ENCODE data around the gene LZTS2.

LZTS2 gene

GRCh38 chr10:101041252-101041761, 41.7 kb downstream of the LZTS2 start:
- TF ChIP-seq CTCF (IDR thresholded peaks at IDR 0.05; ENCODE audit: low read depth, low read length, missing control alignments), result peak; percentile 84
- no peak overlapping the region for H3K4me3 ChIP-seq (replicated peaks; ENCODE audit: low read depth, low read length)
- DNase-seq (ENCODE audit: extremely low read depth, low read depth), result no peak

- no peak for TF ChIP-seq CTCF (IDR thresholded peaks at IDR 0.05; ENCODE audit: low read depth, low read length, missing control alignments)
- peak overlapping the region; percentile 55 for H3K4me3 ChIP-seq (replicated peaks; ENCODE audit: low read depth, low read length)
- no peak for DNase-seq (ENCODE audit: extremely low read depth, low read depth)
These were observed 42.5 kb downstream of the LZTS2 start for GRCh38 chr10:101042118-101042517.

GRCh38 chr10:101042667-101043362, 43.2 kb downstream of the LZTS2 start:
- TF ChIP-seq CTCF (IDR thresholded peaks at IDR 0.05; ENCODE audit: low read depth, low read length, missing control alignments), result no peak
- H3K4me3 ChIP-seq (replicated peaks; ENCODE audit: low read depth, low read length), result peak overlapping the region; percentile 55
- peak; percentile 89 for DNase-seq (ENCODE audit: extremely low read depth, low read depth)

- peak overlapping the region; percentile 55 for H3K4me3 ChIP-seq (replicated peaks; ENCODE audit: low read depth, low read length)
- DNase-seq (ENCODE audit: extremely low read depth, low read depth), result no peak
- TF ChIP-seq CTCF (IDR thresholded peaks at IDR 0.05; ENCODE audit: low read depth, low read length, missing control alignments), result no peak
These were observed 43.7 kb downstream of the LZTS2 start for GRCh38 chr10:101043363-101043707.

- H3K4me3 ChIP-seq (replicated peaks; ENCODE audit: low read depth, low read length), result no peak overlapping the region
- no peak for DNase-seq (ENCODE audit: extremely low read depth, low read depth)
- no peak for TF ChIP-seq CTCF (IDR thresholded peaks at IDR 0.05; ENCODE audit: low read depth, low read length, missing control alignments)
These were observed 44.5 kb downstream of the LZTS2 start for GRCh38 chr10:101044117-101044516.

GRCh38 chr10:101046332-101047238, 47.0 kb downstream of the LZTS2 start:
- no peak for TF ChIP-seq CTCF (IDR thresholded peaks at IDR 0.05; ENCODE audit: low read depth, low read length, missing control alignments)
- DNase-seq (ENCODE audit: extremely low read depth, low read depth), result no peak
- H3K4me3 ChIP-seq (replicated peaks; ENCODE audit: low read depth, low read length), result no peak overlapping the region
